Loucy (cell line): ENCODE results near the gene AQP12B.
"Not testable (repeated sequence)": the region's sequence is repeated elsewhere in the genome, so short reads cannot be mapped to it uniquely, and the experiment has no call there.

Experiments used
- CTCF ChIP-seq: fragments of 200-600 bp; sonication (generic); conservative IDR thresholded peaks from 2 replicates; pipeline ENCODE4 v1.5.1; 2014; ENCODE audit warnings: mild to moderate bottlenecking, antibody characterized with exemption, low read length
- EZH2phosphoT487 ChIP-seq: fragments of 200-600 bp; IDR thresholded peaks from 2 replicates; pipeline ENCODE4 v1.6.1; 2018; ENCODE audit warnings: antibody characterized with exemption, mild to moderate bottlenecking, moderate library complexity, borderline replicate concordance

- TF ChIP-seq CTCF, EZH2phosphoT487: not testable (repeated sequence)
Measured at GRCh38 chr2:240675345-240675744, 7.3 kb downstream of the AQP12B start.
